EH (cell line): ENCODE data around the gene STAM2.
"Not testable (repeated sequence)": the region's sequence is repeated elsewhere in the genome, so short reads cannot be mapped to it uniquely, and the experiment has no call there.

Source experiments
- DNase-seq: peaks from one replicate; pipeline ENCODE4 v3.0.0-alpha.2; 2015; ENCODE audit warnings: low read depth

The STAM2 gene

GRCh38 chr2:152172201-152172785, 3.3 kb downstream of the STAM2 start:
- peak; percentile 38 for DNase-seq

DNA sequence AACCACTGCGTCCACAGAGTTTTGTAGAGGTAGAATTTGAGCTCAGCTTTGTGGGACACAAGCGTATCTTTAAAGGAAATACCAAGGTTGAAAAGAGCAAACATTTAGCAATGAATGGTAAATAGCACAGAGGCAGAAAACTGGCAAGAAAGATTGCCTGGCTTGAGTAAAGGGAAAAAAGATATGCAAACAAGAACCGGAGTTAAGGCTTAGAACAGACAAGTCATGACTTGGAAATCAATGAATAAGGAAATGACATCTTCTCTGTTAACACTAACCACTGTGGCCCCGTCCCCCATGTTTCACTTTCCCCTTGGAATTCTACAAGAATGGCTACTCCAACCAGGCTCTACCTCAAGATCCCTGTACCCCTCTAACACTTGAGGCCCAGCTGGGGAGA, 3.8 kb downstream of the STAM2 start:
- DNase-seq = no peak

DNA sequence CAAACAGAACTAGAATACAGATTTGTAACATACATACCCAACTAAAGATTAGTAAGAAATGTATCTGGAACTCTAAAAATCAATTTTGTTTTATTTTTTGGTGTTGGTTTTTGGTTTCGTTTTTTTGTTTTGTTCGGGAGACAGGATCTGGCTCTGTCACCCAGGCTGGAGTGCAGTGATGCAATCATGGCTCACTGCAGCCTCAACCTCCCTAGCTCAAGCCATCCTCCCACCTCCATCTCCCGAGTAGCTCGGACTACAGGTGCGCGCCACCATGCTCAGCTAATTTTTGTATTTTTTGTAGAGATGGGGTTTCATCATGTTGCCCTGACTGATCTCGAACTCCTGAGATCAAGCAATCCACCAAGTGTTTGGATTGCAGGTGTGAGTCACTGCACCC, 6.4 kb downstream of the STAM2 start:
- not testable (repeated sequence) for DNase-seq

- DNase-seq = not testable (repeated sequence)
These were observed 8.1 kb downstream of the STAM2 start for GRCh38 chr2:152167470-152167869.

GRCh38 chr2:152167065-152167464, 8.5 kb downstream of the STAM2 start:
- no peak for DNase-seq

DNA sequence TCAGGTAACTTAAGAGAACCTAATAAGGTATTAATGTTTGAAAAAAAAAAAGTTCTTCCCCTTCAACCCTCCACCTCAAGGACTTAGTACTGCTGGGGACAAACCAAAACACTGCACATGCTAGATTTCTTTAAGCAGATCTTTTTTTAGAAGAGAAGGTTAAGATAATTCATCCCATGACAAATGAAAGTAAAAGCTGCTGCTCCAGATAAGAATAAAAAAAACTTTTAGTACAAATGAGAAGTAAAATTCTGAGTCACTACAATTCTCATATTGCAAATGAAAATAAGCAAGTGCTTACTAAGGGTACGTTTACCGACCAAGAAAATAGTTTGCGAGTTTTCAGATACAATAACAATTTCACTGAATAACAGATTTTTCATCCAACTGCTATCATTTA, 8.9 kb downstream of the STAM2 start:
- peak; percentile 50 for DNase-seq

- DNase-seq = no peak
These were observed 9.8 kb downstream of the STAM2 start for GRCh38 chr2:152165780-152166179.

GRCh38 chr2:152165306-152165705, 10.3 kb downstream of the STAM2 start:
- no peak for DNase-seq

GRCh38 chr2:152163669-152164068, 11.9 kb downstream of the STAM2 start:
- DNase-seq = not testable (repeated sequence)

- DNase-seq = no peak
These were observed 13.4 kb downstream of the STAM2 start for GRCh38 chr2:152162141-152162540.

GRCh38 chr2:152161598-152161997, 14.0 kb downstream of the STAM2 start:
- no peak for DNase-seq

DNA sequence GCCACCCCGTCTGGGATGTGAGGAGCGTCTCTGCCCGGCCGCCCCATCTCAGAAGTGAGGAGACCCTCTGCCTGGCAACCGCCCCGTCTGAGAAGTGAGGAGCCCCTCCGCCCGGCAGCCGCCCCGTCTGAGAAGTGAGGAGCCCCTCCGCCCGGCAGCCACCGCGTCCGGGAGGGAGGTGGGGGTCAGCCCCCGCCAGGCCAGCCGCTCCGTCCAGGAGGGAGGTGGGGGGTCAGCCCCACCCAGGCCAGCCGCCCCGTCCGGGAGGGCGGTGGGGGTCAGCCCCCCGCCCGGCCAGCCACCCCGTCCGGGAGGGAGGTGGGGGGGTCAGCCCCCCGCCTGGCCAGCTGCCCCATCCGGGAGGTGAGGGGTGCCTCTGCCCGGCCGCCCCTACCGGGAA, 15.2 kb downstream of the STAM2 start:
- DNase-seq = not testable (repeated sequence)

DNA sequence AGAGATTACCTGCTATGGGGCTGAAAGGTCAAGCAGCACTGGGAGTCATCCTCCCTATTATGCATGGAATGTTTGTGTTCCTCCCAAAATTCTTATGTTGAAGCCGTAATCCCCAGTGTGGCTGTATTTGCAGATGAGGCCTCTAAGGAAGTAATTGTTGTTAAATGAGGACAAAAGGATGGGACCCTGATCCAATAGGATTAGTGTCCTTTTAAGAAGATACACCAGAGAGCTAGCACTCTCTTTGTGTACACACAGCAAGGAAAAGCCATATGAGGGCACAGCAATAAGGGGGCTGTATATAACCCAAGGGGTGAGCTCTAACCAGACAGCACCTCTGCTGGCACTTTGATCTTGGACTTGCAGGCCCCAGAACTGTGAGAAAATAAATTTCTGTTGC, 18.3 kb downstream of the STAM2 start:
- no peak for DNase-seq

- no peak for DNase-seq
These were observed 20.4 kb downstream of the STAM2 start for GRCh38 chr2:152155209-152155608.

- no peak for DNase-seq
These were observed 21.1 kb downstream of the STAM2 start for GRCh38 chr2:152154462-152154861.

DNA sequence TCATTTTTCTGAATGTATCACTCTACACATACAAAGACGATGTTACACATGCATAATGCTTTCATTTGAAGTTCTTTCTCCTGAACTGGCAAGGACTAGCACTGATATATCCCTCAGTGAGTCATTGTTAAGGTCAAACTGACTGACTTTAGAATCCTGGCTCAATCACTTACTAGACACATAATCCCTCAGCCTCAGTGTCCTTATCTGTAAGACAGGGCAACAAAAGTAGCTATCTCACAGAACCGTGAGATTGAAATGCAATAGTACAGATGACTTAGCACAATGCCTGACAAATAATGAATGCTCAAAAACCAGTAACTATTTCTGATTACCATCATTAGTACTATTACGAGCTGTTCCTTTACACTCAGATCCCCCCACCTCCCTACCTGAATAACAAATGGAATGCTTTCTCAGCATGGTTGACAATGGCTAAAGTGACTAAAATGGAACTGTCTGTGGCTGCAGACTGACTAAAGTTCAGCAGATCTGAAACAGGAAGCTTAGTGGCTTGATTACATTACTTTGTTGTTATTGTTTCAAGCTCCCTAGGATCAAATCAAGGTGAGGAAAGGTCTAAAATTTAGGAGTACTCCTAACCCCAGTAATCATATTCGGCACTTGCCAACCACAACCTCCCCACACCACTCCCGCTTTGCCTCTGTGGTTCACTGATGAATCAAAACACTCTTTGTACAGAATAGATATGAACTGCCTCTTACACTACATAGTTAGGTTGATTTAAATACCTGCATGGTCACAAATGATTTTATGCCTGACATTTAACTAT, 40.9 kb downstream of the STAM2 start:
- DNase-seq = peak; percentile 19

DNA sequence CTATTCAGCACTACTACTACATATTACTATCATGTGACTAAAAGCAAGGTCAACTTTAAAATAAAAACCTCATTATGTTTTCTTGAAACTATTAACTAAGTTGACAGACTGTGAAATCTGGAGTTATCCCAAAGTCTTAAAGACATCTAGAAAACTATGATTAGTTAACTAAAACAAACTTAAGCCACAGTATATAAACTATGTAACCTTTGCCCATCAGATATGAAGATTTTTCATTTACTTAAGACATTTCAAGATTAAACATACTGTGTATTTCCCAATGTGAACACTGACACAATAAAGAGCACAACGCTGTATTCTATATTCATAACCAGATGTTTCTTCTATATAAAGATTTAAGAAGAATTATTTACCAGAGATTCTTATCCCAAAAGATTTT, 43.3 kb downstream of the STAM2 start:
- peak; percentile 16 for DNase-seq

DNA sequence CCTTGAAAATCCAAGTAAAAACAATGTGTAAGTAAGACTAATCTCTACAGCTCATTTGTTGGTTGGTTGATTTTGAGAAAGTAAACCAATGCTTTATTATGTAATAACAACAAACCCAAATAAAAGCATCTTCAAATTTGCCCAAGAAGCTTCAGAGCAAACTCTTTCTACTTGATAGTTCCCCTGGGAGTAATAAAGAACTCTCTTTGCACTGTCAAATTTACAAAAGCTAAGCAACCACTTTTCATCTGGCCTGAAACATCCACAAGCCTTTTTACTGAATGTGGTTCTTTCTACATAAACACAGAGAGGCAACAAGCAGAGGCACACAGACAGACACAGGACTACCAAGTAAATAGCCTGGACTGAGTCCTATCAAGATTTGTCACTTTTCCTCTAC, 47.9 kb downstream of the STAM2 start:
- no peak for DNase-seq

GRCh38 chr2:152126664-152127063, 48.9 kb downstream of the STAM2 start:
- no peak for DNase-seq

DNA sequence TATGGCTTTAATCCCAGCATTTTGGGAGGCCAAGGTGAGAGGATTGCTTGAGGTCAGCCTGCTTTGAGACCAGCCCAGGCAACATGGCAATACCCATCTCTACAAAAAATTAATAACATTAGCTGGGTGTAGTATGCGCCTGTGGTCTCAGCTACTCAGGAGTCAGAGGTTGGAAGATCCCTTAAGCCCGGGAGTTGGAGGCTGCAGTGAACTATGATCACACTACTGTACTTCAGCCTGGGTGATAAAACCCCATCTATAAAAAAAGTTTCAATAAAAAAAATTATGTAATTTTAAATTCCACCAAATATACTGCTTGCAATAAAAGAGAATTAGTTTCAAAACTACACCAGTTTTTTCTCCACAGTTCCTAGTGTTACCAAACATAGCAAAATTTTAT, 53.4 kb downstream of the STAM2 start:
- no peak for DNase-seq

DNA sequence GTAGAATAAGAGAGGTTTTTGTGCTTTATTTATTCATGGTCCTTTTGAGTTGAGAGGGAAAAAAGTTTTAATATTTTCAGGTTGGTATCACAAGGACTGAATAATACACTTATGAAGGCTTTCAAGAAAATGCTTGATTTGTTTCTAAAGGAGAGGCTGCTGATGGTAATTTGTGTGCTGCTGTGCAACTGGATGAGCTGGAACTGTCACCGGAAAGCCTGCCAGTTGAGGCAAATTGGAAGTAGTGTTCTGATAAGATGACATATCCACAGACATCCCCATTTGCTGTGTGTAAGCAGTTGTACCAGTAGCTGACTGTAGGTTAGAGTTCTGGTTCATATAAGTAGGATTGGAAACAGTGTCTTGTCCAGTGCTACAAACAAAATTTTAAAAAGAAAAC, 55.1 kb downstream of the STAM2 start:
- DNase-seq = no peak

DNA sequence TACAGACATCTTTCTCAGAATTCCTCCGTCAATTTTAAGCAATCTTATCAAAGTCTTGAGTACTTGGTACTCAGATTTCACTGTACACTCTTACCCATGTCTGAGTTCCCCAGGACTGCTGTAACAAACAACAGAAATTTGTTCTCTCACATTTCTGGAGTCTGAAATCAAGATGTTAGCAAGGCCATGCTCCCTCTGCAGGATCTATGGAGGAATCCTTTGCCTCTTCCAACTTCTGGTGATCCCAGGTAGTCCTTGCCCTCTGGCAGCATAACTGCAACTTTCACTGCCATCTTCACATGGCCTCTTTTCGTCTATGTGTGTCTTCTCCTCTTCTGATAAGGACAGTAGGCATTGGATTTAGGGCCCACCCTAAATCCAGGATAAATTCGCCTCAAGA, 59.6 kb downstream of the STAM2 start:
- DNase-seq = no peak

DNA sequence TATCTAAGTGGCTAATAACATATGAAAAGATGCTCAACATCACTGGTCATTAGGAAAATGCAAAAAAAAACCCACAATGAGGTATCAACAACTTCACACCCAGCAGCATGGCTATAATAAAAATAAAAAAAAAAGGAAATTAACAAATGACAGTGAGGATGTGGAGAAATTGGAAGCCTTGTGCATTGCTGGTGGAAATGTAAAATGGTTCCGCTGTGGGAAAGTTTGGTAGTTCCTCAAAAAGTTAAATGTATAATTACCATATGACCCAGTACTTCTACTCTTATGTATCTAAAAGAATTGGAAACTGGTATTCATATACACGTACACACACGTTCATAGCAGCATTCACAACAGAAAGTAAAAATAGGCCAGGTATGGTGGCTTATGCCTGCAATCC, 61.2 kb downstream of the STAM2 start:
- no peak for DNase-seq

DNA sequence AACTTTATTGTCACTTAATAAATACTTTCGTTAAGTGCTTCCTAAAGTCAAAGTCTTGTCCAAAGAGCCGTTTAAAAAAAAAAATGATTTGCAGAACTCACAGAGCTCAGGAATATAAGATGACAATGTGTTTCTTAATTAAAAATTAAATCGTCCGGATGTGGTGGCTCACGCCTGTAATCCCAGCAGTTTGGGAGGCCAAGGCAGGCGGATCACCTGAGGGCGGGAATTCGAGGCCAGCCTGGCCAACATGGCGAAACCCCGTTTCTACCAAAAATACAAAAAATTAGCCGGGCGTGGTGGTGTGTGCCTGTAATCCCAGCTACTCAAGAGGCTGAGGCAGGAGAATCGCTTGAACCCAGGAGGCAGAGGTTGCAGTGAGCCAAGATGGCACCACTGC, 68.4 kb downstream of the STAM2 start:
- not testable (repeated sequence) for DNase-seq
